HG02763 (cell line): Measurements from ENCODE around the gene MRS2.

Experiments
- ATAC-seq: cut with Tn5 transposase; IDR thresholded peaks from one replicate; pipeline ENCODE4 v1.9.1; 2021; ENCODE audit warnings: mild to moderate bottlenecking, moderate library complexity; ENCODE audit not compliant: unreplicated experiment

Gene MRS2

DNA sequence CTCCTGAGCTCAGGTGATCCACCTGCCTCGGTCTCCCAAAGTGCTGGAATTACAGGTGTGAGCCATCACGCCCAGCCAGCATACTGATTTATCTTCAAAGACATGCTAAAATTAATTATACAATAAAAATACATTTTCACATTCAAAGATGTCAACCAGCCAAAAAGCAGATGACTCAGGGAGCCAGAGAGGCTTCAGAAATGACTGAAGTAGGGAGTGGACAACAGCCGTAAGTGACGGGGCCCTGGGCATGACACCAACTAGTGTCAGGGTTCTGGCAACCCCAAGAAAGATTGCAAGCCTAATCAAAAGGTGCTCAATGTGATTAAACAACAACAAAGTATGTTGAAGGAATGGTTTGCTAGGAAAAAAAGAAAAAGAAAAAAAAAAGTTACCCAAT, 58.2 kb downstream of the MRS2 start:
- no peak for ATAC-seq

DNA sequence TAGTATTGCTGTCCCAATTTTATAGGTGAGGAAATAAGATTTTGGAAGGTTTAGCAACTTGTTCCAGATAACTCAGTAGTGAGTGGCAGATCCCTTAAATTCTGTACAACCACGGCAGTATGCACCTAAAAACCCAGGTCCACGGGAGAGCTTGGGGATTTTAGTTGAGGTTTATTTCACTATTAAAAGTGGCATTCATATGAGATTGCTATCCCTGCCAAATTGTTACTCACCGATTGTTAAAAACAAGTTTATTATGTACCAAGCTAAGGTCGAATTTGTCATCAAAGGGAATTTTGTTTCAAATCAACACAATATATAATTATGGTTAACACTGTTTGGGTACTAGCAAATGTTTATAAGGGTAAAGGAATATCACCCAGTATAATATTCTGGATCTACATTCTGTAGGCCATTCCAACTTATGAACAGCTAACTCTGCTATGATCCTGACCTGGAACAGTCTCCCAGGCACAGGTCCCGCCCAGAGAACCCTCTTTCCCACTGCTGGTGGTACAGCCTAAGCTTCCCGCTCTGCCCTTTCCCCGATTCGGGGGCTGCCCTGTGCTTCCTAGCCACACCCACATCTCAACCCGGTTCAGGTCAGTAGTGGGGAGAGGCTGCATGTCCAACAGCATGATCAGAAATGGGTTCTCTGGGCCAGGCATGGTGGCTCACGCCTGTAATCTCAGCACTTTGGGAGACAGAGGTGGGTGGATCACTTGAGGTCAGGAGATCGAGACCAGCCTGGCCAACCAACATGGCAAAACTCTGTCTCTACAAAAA, 61.7 kb downstream of the MRS2 start:
- ATAC-seq, result no peak

GRCh38 chr6:24469811-24470210, 67.1 kb downstream of the MRS2 start:
- ATAC-seq, result no peak

DNA sequence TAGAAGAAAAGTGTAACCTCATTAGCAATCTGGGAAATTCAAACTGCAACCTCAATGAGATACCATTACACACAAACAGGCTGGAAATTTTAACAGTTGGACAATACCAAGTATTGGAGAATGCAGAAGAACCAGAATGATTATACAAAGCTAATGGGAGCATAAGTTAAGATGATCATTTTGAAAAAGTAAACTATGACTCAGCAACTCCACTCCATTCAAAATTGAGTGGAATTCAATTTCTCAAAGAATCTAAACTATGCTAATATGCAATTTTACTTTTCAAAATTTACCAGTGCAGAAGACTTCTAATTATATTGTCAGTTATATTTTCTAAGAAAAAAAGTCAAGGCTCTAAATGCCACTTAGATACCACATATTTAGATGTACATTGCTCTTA, 69.4 kb downstream of the MRS2 start:
- ATAC-seq, result no peak
